Epidermal melanocyte (primary cell): ENCODE measurements around the gene OR13A1.
"Not testable (repeated sequence)": the region's sequence is repeated elsewhere in the genome, so short reads cannot be mapped to it uniquely, and the experiment has no call there.

Experiments
- DNase-seq: peaks from one replicate; pipeline ENCODE4 v3.0.0; 2011; ENCODE audit warnings: low spot score; ENCODE audit not compliant: insufficient read length

OR13A1 gene, protein sequence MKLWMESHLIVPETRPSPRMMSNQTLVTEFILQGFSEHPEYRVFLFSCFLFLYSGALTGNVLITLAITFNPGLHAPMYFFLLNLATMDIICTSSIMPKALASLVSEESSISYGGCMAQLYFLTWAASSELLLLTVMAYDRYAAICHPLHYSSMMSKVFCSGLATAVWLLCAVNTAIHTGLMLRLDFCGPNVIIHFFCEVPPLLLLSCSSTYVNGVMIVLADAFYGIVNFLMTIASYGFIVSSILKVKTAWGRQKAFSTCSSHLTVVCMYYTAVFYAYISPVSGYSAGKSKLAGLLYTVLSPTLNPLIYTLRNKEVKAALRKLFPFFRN

DNA sequence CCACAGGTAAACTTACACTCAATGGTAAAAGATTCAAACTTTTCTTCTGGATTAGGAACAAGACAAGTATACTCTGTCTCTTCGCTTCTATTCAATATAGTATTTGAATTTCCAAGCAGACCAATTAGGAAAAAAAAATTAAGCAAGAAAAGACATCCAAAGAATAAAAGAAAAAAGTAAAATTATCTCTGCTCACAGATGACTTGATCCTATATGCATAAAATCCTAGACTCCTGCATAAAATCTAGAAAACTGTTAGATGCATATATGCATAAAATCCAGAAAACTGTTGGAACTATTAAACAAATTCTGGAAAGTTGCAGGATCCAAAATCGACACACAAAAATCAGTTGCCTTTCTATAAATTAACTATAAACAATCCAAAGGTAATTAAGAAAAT is at the start of gene OR13A1:
OR13A1 (minus strand) TSS at position 101 of the 400 bp plus-strand sequence. CDS start 11,186 bp downstream, outside the sequence.
- no peak for DNase-seq

- not testable (repeated sequence) for DNase-seq
Measured at GRCh38 chr10:45361983-45362799, 46.8 kb upstream of the OR13A1 start.

- not testable (repeated sequence) for DNase-seq
Measured at GRCh38 chr10:45358961-45359360, 43.6 kb upstream of the OR13A1 start.

DNA sequence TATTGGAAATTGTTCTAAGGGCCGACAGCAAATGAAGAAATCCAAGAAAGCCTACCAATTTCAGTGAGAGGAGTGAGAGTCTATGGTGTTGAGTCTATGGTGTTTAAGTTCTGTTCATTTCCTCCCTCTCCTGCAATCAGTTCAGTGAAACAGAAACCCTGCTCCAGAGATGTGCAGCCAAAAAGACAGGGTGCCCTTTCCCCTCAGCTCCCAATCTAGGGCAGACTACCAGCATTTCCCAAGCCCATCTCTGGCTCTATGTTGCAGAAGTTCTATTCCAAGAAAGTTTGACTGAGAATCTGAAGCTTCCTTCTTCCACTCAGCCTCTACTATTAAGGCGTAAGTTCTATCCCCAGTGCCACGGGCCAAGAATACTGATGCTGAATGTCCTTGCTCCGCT is 40.1 kb upstream of the OR13A1 start:
- no peak for DNase-seq

- no peak for DNase-seq
Measured at GRCh38 chr10:45354261-45354660, 38.9 kb upstream of the OR13A1 start.

DNA sequence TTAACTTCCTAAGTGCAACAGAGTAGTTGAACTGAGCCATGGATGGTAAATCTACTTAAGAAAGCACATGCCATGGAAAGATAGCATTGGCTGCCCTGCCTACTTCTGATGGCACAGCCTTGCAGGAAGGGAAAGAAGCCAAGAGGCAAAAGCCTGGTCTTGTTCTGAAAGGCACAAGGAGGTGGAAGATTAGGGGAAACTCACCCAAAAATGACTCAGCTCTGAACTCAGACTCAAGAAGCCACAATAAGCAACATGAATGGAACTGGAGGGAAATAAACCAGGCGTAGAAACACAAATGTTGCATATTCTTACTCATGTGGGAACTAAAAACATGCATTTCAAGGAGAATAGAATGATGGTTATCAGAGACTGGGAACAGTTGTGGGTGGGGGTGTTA is 37.8 kb upstream of the OR13A1 start:
- DNase-seq = no peak

DNA sequence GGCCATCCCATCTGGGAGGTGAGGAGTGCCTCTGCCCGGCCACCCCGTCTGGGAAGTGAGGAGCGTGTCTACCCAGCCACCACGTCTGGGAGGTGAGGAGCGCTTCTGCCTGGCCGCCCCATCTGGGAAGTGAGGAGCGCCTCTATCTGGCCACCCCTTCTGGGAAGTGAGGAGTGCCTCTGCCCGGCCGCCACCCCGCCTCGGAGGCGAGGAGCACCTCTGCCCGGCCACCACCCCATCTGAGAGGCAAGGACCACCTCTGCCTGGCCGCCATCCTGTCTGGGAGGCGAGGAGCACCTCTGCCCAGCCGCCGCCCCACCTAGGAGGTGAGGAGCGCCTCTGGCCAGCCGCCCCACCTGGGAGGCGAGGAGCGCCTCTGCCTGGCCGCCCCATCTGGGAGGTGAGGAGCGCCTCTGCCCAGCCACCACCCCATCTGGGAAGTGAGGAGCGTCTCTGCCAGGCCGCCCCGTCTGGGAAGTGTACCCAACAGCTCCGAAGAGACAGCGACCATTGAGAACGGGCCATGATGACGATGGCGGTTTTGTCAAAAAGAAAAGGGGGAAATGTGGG is 32.9 kb upstream of the OR13A1 start:
- DNase-seq = not testable (repeated sequence)

DNA sequence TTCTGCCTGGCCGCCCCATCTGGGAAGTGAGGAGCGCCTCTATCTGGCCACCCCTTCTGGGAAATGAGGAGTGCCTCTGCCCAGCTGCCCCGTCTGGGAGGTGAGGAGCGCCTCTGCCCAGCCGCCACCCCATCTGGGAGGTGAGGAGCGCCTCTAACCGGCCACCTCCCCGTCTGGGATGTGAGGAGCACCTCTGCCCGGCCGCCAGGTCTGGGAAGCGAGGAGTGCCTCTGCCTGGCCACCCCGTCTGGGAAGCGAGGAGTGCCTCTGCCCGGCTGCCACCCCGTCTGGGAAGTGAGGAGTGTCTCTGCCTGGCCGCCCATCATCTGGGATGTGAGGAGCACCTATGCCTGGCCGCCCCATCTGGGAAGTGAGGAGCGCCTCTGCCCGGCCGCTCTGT is 32.1 kb upstream of the OR13A1 start:
- DNase-seq = not testable (repeated sequence)

DNA sequence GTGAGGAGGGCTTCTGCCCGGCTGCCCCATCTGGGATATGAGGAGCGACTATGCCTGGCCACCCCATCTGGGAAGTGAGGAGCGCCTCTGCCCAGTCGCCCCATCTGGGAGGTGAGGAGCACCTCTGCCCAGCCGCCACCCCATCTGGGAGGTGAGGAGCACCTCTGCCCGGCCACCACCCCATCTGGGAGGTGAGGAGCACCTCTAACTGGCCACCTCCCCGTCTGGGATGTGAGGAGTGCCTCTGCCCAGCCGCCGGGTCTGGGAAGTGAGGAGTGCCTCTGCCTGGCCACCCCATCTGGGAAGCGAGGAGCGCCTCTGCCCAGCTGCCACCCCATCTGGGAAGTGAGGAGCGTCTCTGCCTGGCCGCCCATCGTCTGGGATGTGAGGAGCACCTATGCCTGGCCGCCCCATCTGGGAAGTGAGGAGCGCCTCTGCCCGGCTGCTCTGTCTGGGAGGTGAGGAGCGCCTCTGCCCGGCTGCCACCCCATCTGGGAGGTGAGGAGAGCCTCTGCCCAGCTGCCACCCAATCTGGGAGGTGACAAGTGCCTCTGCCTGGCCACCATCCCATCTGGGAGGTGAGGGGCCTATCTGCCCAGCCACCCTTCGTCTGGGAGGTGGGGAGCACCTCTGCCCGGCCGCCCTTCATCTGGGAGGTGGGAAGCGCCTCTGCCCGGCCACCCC is 31.4 kb upstream of the OR13A1 start:
- not testable (repeated sequence) for DNase-seq

GRCh38 chr10:45340420-45340819 is 25.0 kb upstream of the OR13A1 start:
- not testable (repeated sequence) for DNase-seq

- DNase-seq = no peak
Measured at GRCh38 chr10:45339894-45340293, 24.5 kb upstream of the OR13A1 start.

DNA sequence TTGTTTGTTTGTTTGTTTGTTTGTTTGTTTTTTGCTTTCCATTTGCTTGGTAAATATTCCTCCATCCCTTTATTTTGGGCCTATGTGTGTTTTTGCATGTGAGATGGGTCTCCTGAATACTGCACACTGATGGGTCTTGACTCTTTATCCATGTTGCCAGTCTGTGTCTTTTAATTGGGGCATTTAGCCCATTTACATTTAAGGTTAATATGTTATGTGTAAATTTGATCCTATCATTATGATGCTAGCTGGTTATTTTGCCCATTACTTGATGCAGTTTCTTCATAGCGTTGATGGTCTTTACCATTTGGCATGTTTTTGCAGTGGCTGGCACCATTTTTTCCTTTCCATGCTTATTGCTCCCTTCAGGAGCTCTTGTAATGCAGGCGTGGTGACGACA is 16.4 kb upstream of the OR13A1 start:
- not testable (repeated sequence) for DNase-seq

GRCh38 chr10:45326864-45327263 is 11.5 kb upstream of the OR13A1 start:
- DNase-seq = not testable (repeated sequence)

DNA sequence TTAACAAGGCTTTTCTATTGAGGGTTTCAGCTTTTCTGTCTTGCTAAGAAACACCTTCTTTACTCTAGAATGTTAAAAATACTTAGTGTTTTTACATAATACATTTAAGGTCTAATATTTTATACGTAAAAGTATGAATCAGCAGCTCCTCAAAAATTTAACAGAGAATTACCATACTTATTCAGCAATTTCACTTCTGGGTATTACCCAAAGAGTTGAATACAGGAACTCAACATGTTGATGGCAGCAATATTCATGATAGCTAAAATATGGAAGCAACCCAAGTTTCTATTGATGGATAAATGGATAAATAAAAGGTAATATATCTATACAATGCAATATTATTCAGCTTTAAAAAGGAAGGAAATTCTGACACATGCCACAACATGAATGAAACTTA is 9.7 kb upstream of the OR13A1 start:
- DNase-seq = no peak

- DNase-seq = no peak
Measured at GRCh38 chr10:45319702-45320101, 4.3 kb upstream of the OR13A1 start.

DNA sequence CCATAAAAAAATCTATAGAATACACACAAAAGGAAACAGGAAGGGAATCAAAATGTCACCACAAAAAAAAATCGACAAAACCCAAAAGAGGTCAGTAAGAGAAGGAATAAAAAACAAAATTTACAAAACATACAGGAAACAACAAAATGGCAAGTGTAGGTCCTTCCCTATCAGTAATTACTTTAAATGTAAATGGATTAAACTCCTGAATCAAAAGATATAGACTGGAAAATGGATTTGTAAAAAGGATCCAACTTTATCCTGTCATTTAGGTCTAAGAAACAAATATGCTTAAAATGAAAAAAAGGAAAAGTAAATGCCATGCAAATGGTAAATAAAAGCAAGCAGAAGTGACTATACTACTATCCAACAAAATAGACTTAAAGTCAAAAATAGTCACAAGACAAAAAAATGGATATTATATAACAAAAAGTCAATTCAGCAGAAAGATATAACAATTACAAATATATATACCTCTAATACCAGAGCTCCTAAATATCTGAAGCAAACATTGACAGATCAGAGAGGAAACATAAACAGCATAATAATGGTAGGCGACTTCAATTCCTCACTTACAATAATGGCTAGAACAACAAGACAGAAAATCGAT is 2.0 kb downstream of the OR13A1 start:
- no peak for DNase-seq

- DNase-seq = no peak
Measured at GRCh38 chr10:45308707-45309106, 6.7 kb downstream of the OR13A1 start.

GRCh38 chr10:45302573-45302972 is 12.8 kb downstream of the OR13A1 start:
- no peak for DNase-seq

DNA sequence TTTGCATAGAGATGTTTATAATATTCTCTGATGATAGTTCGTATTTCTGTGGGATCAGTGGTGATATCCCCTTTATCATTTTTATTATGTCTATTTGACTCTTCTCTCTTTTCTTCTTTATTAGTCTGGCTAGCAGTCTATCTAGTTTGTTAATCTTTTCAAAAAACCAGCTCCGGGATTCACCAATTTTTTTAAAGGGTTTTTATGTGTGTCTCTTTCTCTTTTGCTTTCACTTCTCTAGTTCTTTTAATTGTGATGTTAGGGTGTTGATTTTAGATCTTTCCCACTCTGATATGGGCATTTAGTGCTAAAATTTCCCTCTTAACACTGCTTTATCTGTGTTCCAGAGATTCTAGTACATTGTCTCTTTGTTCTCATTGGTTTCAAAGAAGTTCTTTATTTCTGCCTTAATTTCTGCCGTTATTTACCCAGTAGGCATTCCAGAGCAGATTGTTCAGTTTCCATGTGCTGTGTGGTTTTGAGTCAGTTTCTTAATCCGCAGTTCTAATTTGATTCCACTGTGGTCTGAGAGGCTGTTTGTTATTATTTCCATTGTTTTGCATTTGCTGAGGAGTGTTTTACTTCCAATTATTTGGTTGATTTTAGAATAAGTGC is 17.0 kb downstream of the OR13A1 start:
- DNase-seq = not testable (repeated sequence)

GRCh38 chr10:45294681-45295080 is 20.7 kb downstream of the OR13A1 start:
- DNase-seq = no peak

GRCh38 chr10:45286980-45287379 is 28.4 kb downstream of the OR13A1 start:
- no peak for DNase-seq
